ENCODE measurements around the gene PTPRE. TPM values are rescaled to one million over a fixed set of nuclear protein-coding genes. Genes with fewer than 3 reads are reported as not detected.

Gene PTPRE
- total RNA-seq, 1 donor from 2014 or later: 2.6 TPM

GRCh38 chr10:128074589-128074988, 167.7 kb downstream of the PTPRE start:
- Mint-ChIP-seq H3K27me3 (ENCODE audit: low read depth) (no peaks in the 10 kb centered on the region), H3K9me3 (peaks cover 9% of the 10 kb centered on the region), H3K4me3 (no peak overlapping the region), H3K4me1 (no peaks in the 10 kb centered on the region), H3K36me3 (peaks cover 5% of the 10 kb centered on the region), H3K27ac (no peak overlapping the region)
- TF ChIP-seq, protein P1, sequence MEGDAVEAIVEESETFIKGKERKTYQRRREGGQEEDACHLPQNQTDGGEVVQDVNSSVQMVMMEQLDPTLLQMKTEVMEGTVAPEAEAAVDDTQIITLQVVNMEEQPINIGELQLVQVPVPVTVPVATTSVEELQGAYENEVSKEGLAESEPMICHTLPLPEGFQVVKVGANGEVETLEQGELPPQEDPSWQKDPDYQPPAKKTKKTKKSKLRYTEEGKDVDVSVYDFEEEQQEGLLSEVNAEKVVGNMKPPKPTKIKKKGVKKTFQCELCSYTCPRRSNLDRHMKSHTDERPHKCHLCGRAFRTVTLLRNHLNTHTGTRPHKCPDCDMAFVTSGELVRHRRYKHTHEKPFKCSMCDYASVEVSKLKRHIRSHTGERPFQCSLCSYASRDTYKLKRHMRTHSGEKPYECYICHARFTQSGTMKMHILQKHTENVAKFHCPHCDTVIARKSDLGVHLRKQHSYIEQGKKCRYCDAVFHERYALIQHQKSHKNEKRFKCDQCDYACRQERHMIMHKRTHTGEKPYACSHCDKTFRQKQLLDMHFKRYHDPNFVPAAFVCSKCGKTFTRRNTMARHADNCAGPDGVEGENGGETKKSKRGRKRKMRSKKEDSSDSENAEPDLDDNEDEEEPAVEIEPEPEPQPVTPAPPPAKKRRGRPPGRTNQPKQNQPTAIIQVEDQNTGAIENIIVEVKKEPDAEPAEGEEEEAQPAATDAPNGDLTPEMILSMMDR (IDR thresholded peaks at IDR 0.05; ENCODE audit: unreplicated experiment): no peak
- DNase-seq (ENCODE audit: low spot score in 2 of 2, unreplicated experiment in 2 of 2): no peak

DNA sequence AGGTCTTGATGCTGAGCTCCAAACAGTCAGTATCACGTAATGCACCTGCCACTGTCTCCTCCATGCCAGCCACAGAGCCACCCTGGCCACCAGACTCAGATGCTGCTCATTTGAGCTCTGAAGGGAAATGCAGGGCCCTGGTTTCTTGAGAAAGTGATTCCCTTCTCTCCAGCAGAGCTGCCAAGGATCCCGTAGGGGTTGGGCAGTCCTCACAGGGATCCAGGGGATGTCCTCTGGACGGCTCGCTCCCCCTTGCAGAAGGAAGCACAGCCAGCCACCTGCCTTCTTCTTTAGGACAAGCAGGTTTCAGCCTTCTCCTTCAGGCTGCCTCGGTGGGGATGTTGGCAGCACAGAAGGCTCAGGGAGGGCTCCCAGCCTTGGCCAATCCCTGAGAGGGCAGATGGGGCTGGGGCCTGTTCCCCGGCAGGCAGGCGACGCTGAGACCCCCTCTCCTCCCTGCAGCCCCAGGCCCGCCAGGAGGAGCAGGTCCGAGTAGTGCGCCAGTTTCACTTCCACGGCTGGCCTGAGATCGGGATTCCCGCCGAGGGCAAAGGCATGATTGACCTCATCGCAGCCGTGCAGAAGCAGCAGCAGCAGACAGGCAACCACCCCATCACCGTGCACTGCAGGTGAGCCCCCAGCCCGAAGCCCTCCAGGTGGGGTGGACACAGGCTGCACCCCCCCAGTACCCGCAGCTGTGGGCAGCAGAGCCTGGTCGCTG, 170.4 kb downstream of the PTPRE start:
- no peaks in the 10 kb centered on the region for H3K4me1 Mint-ChIP-seq
- TF ChIP-seq, protein P1 (IDR thresholded peaks at IDR 0.05; ENCODE audit: unreplicated experiment): no peak
- H3K27ac Mint-ChIP-seq: no peak overlapping the region
- no peaks in the 10 kb centered on the region for H3K27me3 Mint-ChIP-seq (ENCODE audit: low read depth)
- peaks cover 5% of the 10 kb centered on the region for H3K36me3 Mint-ChIP-seq
- no peak for DNase-seq (ENCODE audit: low spot score in 2 of 2, unreplicated experiment in 2 of 2)
- peaks cover 9% of the 10 kb centered on the region for H3K9me3 Mint-ChIP-seq
- no peak overlapping the region for H3K4me3 Mint-ChIP-seq

DNA sequence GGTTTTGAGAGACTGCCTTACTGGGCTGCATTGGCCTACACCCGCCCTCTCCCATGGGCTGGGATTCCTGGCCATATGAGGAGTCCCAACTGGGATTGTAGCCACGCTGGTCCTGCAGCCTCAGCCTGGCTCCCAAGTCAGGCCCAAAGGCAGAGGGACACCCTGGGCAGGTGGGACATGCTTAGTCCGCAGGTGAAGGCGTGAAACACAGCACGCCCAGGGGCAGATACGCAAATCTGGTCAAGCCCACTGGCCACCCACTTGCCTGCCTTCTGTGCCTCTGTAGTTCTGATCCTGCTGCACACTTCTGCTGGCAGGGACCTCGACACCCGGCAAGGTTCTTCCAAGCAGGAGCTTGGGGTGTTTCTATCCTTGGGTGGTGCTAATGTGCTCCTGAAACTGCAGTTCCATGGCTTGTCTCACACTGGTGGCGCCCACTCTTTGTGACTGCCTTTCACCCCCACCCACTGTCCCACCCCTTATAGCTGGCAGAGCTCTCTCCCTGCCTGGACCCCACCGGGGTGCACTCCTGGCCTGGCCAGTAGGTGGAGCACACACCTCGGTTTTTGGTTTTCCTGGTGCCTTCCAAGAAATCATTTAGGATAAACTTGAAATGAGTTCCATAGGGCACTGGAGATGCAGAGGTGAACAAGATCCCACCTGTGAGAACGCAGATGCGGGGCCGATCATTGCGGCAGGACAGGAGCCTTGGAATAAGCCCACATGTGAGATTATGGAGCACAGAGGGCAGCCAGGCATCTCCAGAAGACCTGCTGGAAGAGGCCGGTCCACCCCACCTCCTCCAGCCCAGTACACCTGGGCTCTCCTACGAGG, 171.4 kb downstream of the PTPRE start:
- Mint-ChIP-seq H3K9me3 (peaks cover 9% of the 10 kb centered on the region), H3K4me3 (no peak overlapping the region), H3K27me3 (ENCODE audit: low read depth) (no peaks in the 10 kb centered on the region), H3K4me1 (no peaks in the 10 kb centered on the region), H3K27ac (no peak overlapping the region), H3K36me3 (peaks cover 5% of the 10 kb centered on the region)
- TF ChIP-seq, protein P1 (IDR thresholded peaks at IDR 0.05; ENCODE audit: unreplicated experiment): peak; percentile 68
- peak in 1 of 2 experiments; percentile 66 for DNase-seq (ENCODE audit: low spot score in 2 of 2, unreplicated experiment in 2 of 2)

GRCh38 chr10:128080231-128080630, 173.3 kb downstream of the PTPRE start:
- no peak for DNase-seq (ENCODE audit: low spot score in 2 of 2, unreplicated experiment in 2 of 2)
- Mint-ChIP-seq H3K27ac (no peak overlapping the region), H3K4me3 (no peak overlapping the region), H3K27me3 (ENCODE audit: low read depth) (no peaks in the 10 kb centered on the region), H3K9me3 (peaks cover 2% of the 10 kb centered on the region), H3K4me1 (no peaks in the 10 kb centered on the region), H3K36me3 (no peaks in the 10 kb centered on the region)
- TF ChIP-seq, protein P1 (IDR thresholded peaks at IDR 0.05; ENCODE audit: unreplicated experiment): no peak

DNA sequence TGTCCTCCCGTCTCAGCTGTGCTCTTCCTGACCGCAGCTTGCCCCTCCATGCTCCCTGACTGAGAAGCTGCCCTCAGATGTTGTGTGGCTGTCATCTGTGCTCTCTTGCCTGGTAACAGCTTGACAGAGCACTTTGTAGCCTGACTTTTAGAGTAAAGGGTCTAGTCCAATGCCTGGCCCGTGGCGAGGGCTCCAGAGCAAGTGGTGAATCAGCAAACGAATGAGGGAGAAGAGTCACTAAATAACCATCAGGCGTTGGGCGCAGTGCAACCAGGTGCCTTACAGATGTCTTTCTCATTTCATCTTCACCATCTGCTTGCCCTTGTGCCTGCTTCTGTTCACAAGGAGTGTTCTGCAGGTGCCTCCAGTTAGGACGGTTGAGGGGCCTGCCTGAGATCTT, 173.7 kb downstream of the PTPRE start:
- Mint-ChIP-seq H3K27me3 (ENCODE audit: low read depth) (no peaks in the 10 kb centered on the region), H3K36me3 (no peaks in the 10 kb centered on the region), H3K4me3 (no peak overlapping the region), H3K9me3 (no peaks in the 10 kb centered on the region), H3K27ac (no peak overlapping the region), H3K4me1 (no peaks in the 10 kb centered on the region)
- no peak for DNase-seq (ENCODE audit: low spot score in 2 of 2, unreplicated experiment in 2 of 2)
- TF ChIP-seq, protein P1 (IDR thresholded peaks at IDR 0.05; ENCODE audit: unreplicated experiment): no peak

All from mesothelial cell of epicardium (in vitro differentiated cells).